ENCODE measurements around the gene DAAM1. TPM values are rescaled to one million over a fixed set of nuclear protein-coding genes. Genes with fewer than 3 reads are reported as not detected.

The DAAM1 gene
- total RNA-seq, 2 experiments from 2014 or later, result 11.3 to 11.7 TPM

GRCh38 chr14:59344691-59345455 lies 156.4 kb downstream of the DAAM1 start:
- POLR2A ChIA-PET, result no interaction called here
- peaks cover 6% of the 10 kb centered on the region for H3K36me3 Mint-ChIP-seq (ENCODE audit: low read depth)
- H3K4me3 Mint-ChIP-seq, result no peak overlapping the region
- ATAC-seq, result no peak
- CTCF ChIA-PET, result no interaction called here
- intact Hi-C loops (cut with DNase I, micrococcal nuclease), result no loop called here
- no peak overlapping the region for H3K27ac Mint-ChIP-seq
- H3K4me1 Mint-ChIP-seq, result no peaks in the 10 kb centered on the region
- no peak for DNase-seq
- no peaks in the 10 kb centered on the region for H3K27me3 Mint-ChIP-seq
- no peaks in the 10 kb centered on the region for H3K9me3 Mint-ChIP-seq (ENCODE audit: low read depth)

GRCh38 chr14:59346329-59346728 lies 157.9 kb downstream of the DAAM1 start:
- Mint-ChIP-seq H3K36me3 (ENCODE audit: low read depth) (no peaks in the 10 kb centered on the region), H3K27ac (no peak overlapping the region), H3K9me3 (ENCODE audit: low read depth) (no peaks in the 10 kb centered on the region), H3K4me1 (no peaks in the 10 kb centered on the region), H3K27me3 (no peaks in the 10 kb centered on the region), H3K4me3 (no peak overlapping the region)
- POLR2A ChIA-PET, result no interaction called here
- intact Hi-C loops (cut with DNase I, micrococcal nuclease), result no loop called here
- ATAC-seq (no peak), DNase-seq (no peak)
- CTCF ChIA-PET, result no interaction called here

- DNase-seq, result no peak
- no peaks in the 10 kb centered on the region for H3K36me3 Mint-ChIP-seq (ENCODE audit: low read depth)
- POLR2A ChIA-PET, result no interaction called here
These were observed 158.5 kb downstream of the DAAM1 start for GRCh38 chr14:59346796-59347510.

GRCh38 chr14:59347511-59347900 lies 159.0 kb downstream of the DAAM1 start:
- DNase-seq (no peak), ATAC-seq (no peak)
- intact Hi-C loops (cut with DNase I, micrococcal nuclease), result no loop called here
- Mint-ChIP-seq H3K27ac (no peak overlapping the region), H3K4me1 (no peaks in the 10 kb centered on the region), H3K4me3 (no peak overlapping the region), H3K9me3 (ENCODE audit: low read depth) (no peaks in the 10 kb centered on the region), H3K36me3 (ENCODE audit: low read depth) (no peaks in the 10 kb centered on the region), H3K27me3 (no peaks in the 10 kb centered on the region)
- ChIA-PET POLR2A (no interaction called here), CTCF (no interaction called here)

More at GRCh38 chr14:59346796-59347510, 158.5 kb downstream of the DAAM1 start:
- H3K9me3 Mint-ChIP-seq (ENCODE audit: low read depth), result no peaks in the 10 kb centered on the region
- intact Hi-C loops (cut with DNase I, micrococcal nuclease), result no loop called here
- no peak overlapping the region for H3K4me3 Mint-ChIP-seq
- H3K4me1 Mint-ChIP-seq, result no peaks in the 10 kb centered on the region
- no peak overlapping the region for H3K27ac Mint-ChIP-seq
- CTCF ChIA-PET, result no interaction called here
- no peak for ATAC-seq
- no peaks in the 10 kb centered on the region for H3K27me3 Mint-ChIP-seq

GRCh38 chr14:59347915-59348314 lies 159.4 kb downstream of the DAAM1 start:
- Mint-ChIP-seq H3K27me3 (no peaks in the 10 kb centered on the region), H3K9me3 (ENCODE audit: low read depth) (no peaks in the 10 kb centered on the region), H3K4me3 (no peak overlapping the region), H3K27ac (no peak overlapping the region), H3K36me3 (ENCODE audit: low read depth) (peaks cover under 1% of the 10 kb centered on the region), H3K4me1 (no peaks in the 10 kb centered on the region)
- no peak for ATAC-seq
- CTCF ChIA-PET, result no interaction called here
- POLR2A ChIA-PET, result no interaction called here
- intact Hi-C loops (cut with DNase I, micrococcal nuclease), result no loop called here
- DNase-seq, result no peak

- ATAC-seq (no peak), DNase-seq (no peak)
- intact Hi-C loops (cut with DNase I, micrococcal nuclease), result no loop called here
- H3K36me3 Mint-ChIP-seq (ENCODE audit: low read depth), result peaks cover 5% of the 10 kb centered on the region
- no peaks in the 10 kb centered on the region for H3K4me1 Mint-ChIP-seq
- H3K9me3 Mint-ChIP-seq (ENCODE audit: low read depth), result no peaks in the 10 kb centered on the region
- no peak overlapping the region for H3K4me3 Mint-ChIP-seq
- H3K27ac Mint-ChIP-seq, result no peak overlapping the region
- POLR2A ChIA-PET, result no interaction called here
- no peaks in the 10 kb centered on the region for H3K27me3 Mint-ChIP-seq
- CTCF ChIA-PET, result no interaction called here
These were observed 160.8 kb downstream of the DAAM1 start for GRCh38 chr14:59349258-59349701.

GRCh38 chr14:59352961-59353360 lies 164.5 kb downstream of the DAAM1 start:
- Mint-ChIP-seq H3K4me3 (no peak overlapping the region), H3K36me3 (ENCODE audit: low read depth) (peaks cover 10% of the 10 kb centered on the region), H3K9me3 (ENCODE audit: low read depth) (no peaks in the 10 kb centered on the region), H3K27ac (no peak overlapping the region), H3K4me1 (no peaks in the 10 kb centered on the region), H3K27me3 (no peaks in the 10 kb centered on the region)
- ChIA-PET CTCF (interaction anchor here (1.3 kb wide), 1 partner anchor 8 kb away, joined by 4 read pairs; no protein-coding TSS in a partner anchor), POLR2A (no interaction called here)
- intact Hi-C loops (cut with DNase I, micrococcal nuclease), result no loop called here
- DNase-seq (no peak), ATAC-seq (no peak)

GRCh38 chr14:59354666-59355065 lies 166.2 kb downstream of the DAAM1 start:
- ChIA-PET CTCF (no interaction called here), POLR2A (no interaction called here)

GRCh38 chr14:59355091-59355490 lies 166.6 kb downstream of the DAAM1 start:
- intact Hi-C loops (cut with DNase I, micrococcal nuclease), result no loop called here
- POLR2A ChIA-PET, result no interaction called here
- ATAC-seq, result no peak

More at GRCh38 chr14:59354666-59355065, 166.2 kb downstream of the DAAM1 start:
- intact Hi-C loops (cut with DNase I, micrococcal nuclease), result no loop called here
- Mint-ChIP-seq H3K36me3 (ENCODE audit: low read depth) (peaks cover 10% of the 10 kb centered on the region), H3K27ac (no peak overlapping the region), H3K9me3 (ENCODE audit: low read depth) (no peaks in the 10 kb centered on the region), H3K27me3 (no peaks in the 10 kb centered on the region), H3K4me3 (no peak overlapping the region), H3K4me1 (no peaks in the 10 kb centered on the region)
- DNase-seq (no peak), ATAC-seq (no peak)

GRCh38 chr14:59356312-59356711 lies 167.8 kb downstream of the DAAM1 start:
- Mint-ChIP-seq H3K4me1 (no peaks in the 10 kb centered on the region), H3K36me3 (ENCODE audit: low read depth) (peaks cover 11% of the 10 kb centered on the region), H3K27me3 (no peaks in the 10 kb centered on the region), H3K4me3 (no peak overlapping the region), H3K9me3 (ENCODE audit: low read depth) (no peaks in the 10 kb centered on the region), H3K27ac (no peak overlapping the region)
- ChIA-PET POLR2A (no interaction called here), CTCF (no interaction called here)
- DNase-seq, result no peak
- intact Hi-C loops (cut with DNase I, micrococcal nuclease), result no loop called here
- ATAC-seq, result no peak

More at GRCh38 chr14:59355091-59355490, 166.6 kb downstream of the DAAM1 start:
- no peaks in the 10 kb centered on the region for H3K4me1 Mint-ChIP-seq
- CTCF ChIA-PET, result interaction anchor here (0.5 kb wide), 1 partner anchor 34 kb away, joined by 4 read pairs; no protein-coding TSS in a partner anchor
- no peak overlapping the region for H3K27ac Mint-ChIP-seq
- no peaks in the 10 kb centered on the region for H3K27me3 Mint-ChIP-seq
- no peak overlapping the region for H3K4me3 Mint-ChIP-seq
- H3K9me3 Mint-ChIP-seq (ENCODE audit: low read depth), result no peaks in the 10 kb centered on the region
- H3K36me3 Mint-ChIP-seq (ENCODE audit: low read depth), result peaks cover 10% of the 10 kb centered on the region
- DNase-seq, result no peak

GRCh38 chr14:59356767-59357166 lies 168.3 kb downstream of the DAAM1 start:
- peaks cover 11% of the 10 kb centered on the region for H3K36me3 Mint-ChIP-seq (ENCODE audit: low read depth)
- ChIA-PET POLR2A (no interaction called here), CTCF (no interaction called here)
- no peak overlapping the region for H3K4me3 Mint-ChIP-seq
- no peak for ATAC-seq
- H3K4me1 Mint-ChIP-seq, result no peaks in the 10 kb centered on the region
- no peak for DNase-seq
- H3K27me3 Mint-ChIP-seq, result no peaks in the 10 kb centered on the region
- intact Hi-C loops (cut with DNase I, micrococcal nuclease), result no loop called here
- H3K27ac Mint-ChIP-seq, result no peak overlapping the region
- H3K9me3 Mint-ChIP-seq (ENCODE audit: low read depth), result no peaks in the 10 kb centered on the region

GRCh38 chr14:59358102-59358501 lies 169.6 kb downstream of the DAAM1 start:
- POLR2A ChIA-PET, result interaction anchor here (0.6 kb wide), 1 partner anchor 900 kb away, joined by 3 read pairs; no protein-coding TSS in a partner anchor
- no peak for ATAC-seq

More at GRCh38 chr14:59358102-59358501, 169.6 kb downstream of the DAAM1 start:
- no peaks in the 10 kb centered on the region for H3K27me3 Mint-ChIP-seq
- no peak for DNase-seq
- no peaks in the 10 kb centered on the region for H3K9me3 Mint-ChIP-seq (ENCODE audit: low read depth)
- H3K27ac Mint-ChIP-seq, result no peak overlapping the region
- CTCF ChIA-PET, result no interaction called here
- no peaks in the 10 kb centered on the region for H3K4me1 Mint-ChIP-seq
- H3K4me3 Mint-ChIP-seq, result no peak overlapping the region
- peaks cover 9% of the 10 kb centered on the region for H3K36me3 Mint-ChIP-seq (ENCODE audit: low read depth)
- intact Hi-C loops (cut with DNase I, micrococcal nuclease), result no loop called here

Data from activated CD4-positive, alpha-beta T cell treated with anti-CD3 and anti-CD28 coated beads for 36 hours (primary cell).